ENCODE measurements around the gene CCL26.

- TF ChIP-seq EP300 (IDR thresholded peaks at IDR 0.05) (no peak), CTCF (IDR thresholded peaks at IDR 0.05) (no peak), POLR2AphosphoS5 (IDR thresholded peaks at IDR 0.05) (no peak)
Measured at GRCh38 chr7:75789361-75789924, 17.4 kb upstream of the CCL26 start.
